K562 (cell line): ENCODE data around the gene HMCN2. TPM values are rescaled to one million over a fixed set of nuclear protein-coding genes. Genes with fewer than 3 reads are reported as not detected.
A peak's percentile ranks its signal among the peaks of the same experiment; 100 is the strongest.

Source experiments
- ARID1B ChIP-seq: fragments of 450-650 bp; IDR thresholded peaks from 2 replicates; pipeline ENCODE4 v1.6.1; 2016; ENCODE audit warnings: antibody characterized with exemption, mild to moderate bottlenecking, inconsistent platforms
- CTBP1 ChIP-seq: fragments of 450-650 bp; IDR thresholded peaks from 2 replicates; pipeline ENCODE4 v1.6.1; 2016; ENCODE audit warnings: borderline replicate concordance
- DDX20 ChIP-seq: fragments of 450-650 bp; IDR thresholded peaks from 2 replicates; pipeline ENCODE4 v1.6.1; 2016; ENCODE audit warnings: missing genetic modification characterization, low read depth, mild to moderate bottlenecking, missing compliant biosample characterization, moderate library complexity
- EP300 ChIP-seq: IDR thresholded peaks from 2 replicates; pipeline ENCODE4 v1.6.1; 2012; ENCODE audit warnings: low read length, improper control_type of control experiment
- ETV6 ChIP-seq, 3 experiments: fragments of 150-350 bp in 1 of 3; sonication (generic) in 1 of 3; formaldehyde crosslinking in 1 of 3; IDR thresholded peaks; 2 replicates each; pipeline versions ENCODE4 v1.6.1 to v1.8.0; 2014 to 2022; ENCODE audit warnings: borderline replicate concordance in 2 of 3, low read depth in 2 of 3, antibody characterized with exemption in 1 of 3, low read length in 1 of 3, mild to moderate bottlenecking in 1 of 3, missing genetic modification reagents in 1 of 3
- HCFC1 ChIP-seq: IDR thresholded peaks from 2 replicates; pipeline ENCODE4 v1.6.1; 2012; ENCODE audit warnings: low read depth, low read length, improper control_type of control experiment
- HDAC2 ChIP-seq: fragments of 450-650 bp; IDR thresholded peaks from 2 replicates; pipeline ENCODE4 v1.6.1; 2016; ENCODE audit warnings: mild to moderate bottlenecking
- JUN ChIP-seq, 2 experiments: sonication (generic) in 1 of 2; formaldehyde crosslinking in 1 of 2; IDR thresholded peaks; 2 replicates each; pipeline versions ENCODE4 v1.6.1 to v1.8.0; 2012 to 2022; ENCODE audit warnings: borderline replicate concordance in 2 of 2, mild to moderate bottlenecking in 2 of 2, improper control_type of control experiment in 1 of 2, low read depth in 1 of 2, low read length in 1 of 2, missing genetic modification reagents in 1 of 2
- JUNB ChIP-seq: fragments of 450-650 bp; formaldehyde crosslinking; conservative IDR thresholded peaks from 2 replicates; pipeline ENCODE4 v1.4.0; 2020; ENCODE audit warnings: mild to moderate bottlenecking
- KDM1A ChIP-seq, 2 experiments: fragments of 450-650 bp; IDR thresholded peaks; 2 replicates each; pipeline ENCODE4 v1.6.1; 2016; ENCODE audit warnings: mild to moderate bottlenecking in 2 of 2
- MAX ChIP-seq: sonication (generic); formaldehyde crosslinking; IDR thresholded peaks from 2 replicates; pipeline ENCODE4 v1.9.0; 2022; ENCODE audit warnings: mild to moderate bottlenecking, missing genetic modification reagents
- MECOM ChIP-seq: fragments of 250-450 bp; sonication (Bioruptor Pico); IDR thresholded peaks from 2 replicates; pipeline ENCODE4 v1.8.0; 2022; ENCODE audit warnings: inconsistent platforms
- NBN ChIP-seq: fragments of 450-650 bp; IDR thresholded peaks from 2 replicates; pipeline ENCODE4 v1.6.1; 2016; ENCODE audit warnings: low read depth, mild to moderate bottlenecking
- NR2C2 ChIP-seq, 2 experiments: fragments of 200-800 bp in 1 of 2; sonication (Bioruptor generic) in 1 of 2; sonication (generic) in 1 of 2; formaldehyde crosslinking in 1 of 2; IDR thresholded peaks; 2 replicates each; pipeline versions ENCODE4 v1.6.1 to v1.8.0; 2016 to 2022; ENCODE audit warnings: mild to moderate bottlenecking in 1 of 2, missing compliant biosample characterization in 1 of 2, missing genetic modification characterization in 1 of 2, missing genetic modification reagents in 1 of 2
- RBFOX2 ChIP-seq: fragments of 200-400 bp; formaldehyde crosslinking; IDR thresholded peaks from 2 replicates; pipeline ENCODE4 v1.6.1; 2017; ENCODE audit warnings: low read depth, mild to moderate bottlenecking, low read length, moderate library complexity
- SIX5 ChIP-seq, 2 experiments: IDR thresholded peaks; 2 replicates each; pipeline ENCODE4 v1.6.1; 2011; ENCODE audit warnings: low read length in 2 of 2, borderline replicate concordance in 1 of 2, low read depth in 1 of 2, mild to moderate bottlenecking in 1 of 2, moderate library complexity in 1 of 2; ENCODE audit not compliant: insufficient read depth in 1 of 2
- SMAD3 ChIP-seq: fragments of 450-650 bp; formaldehyde crosslinking; conservative IDR thresholded peaks from 2 replicates; pipeline ENCODE4 v1.4.0; 2020; ENCODE audit warnings: mild to moderate bottlenecking
- TRIM24 ChIP-seq, 2 experiments: fragments of 450-650 bp; IDR thresholded peaks; 2 replicates each; pipeline ENCODE4 v1.6.1; 2016
- ZFP36 ChIP-seq: fragments of 150-350 bp; IDR thresholded peaks from 2 replicates; pipeline ENCODE4 v1.6.1; 2018; ENCODE audit warnings: low read length, low read depth; ENCODE audit not compliant: partially characterized antibody
- ZNF79 ChIP-seq: fragments of 250-450 bp; sonication (Bioruptor Pico); IDR thresholded peaks from 2 replicates; pipeline ENCODE4 v1.4.0; 2020; ENCODE audit warnings: low read depth, mild to moderate bottlenecking, moderate library complexity
- polyA plus RNA-seq, 8 experiments: library from polyadenylated mRNA; depleted of rRNA in 4 of 8; stranded (reverse) in 5 of 8; unstranded in 3 of 8; fragments of >200 nt; fragmentation: Nextera tagmentation in 2 of 8; fragmentation: Illumina TruSeq in 1 of 8; extraction: Ambion mirVana in 2 of 8; extraction: Trizol in 1 of 8; gene quantifications; 2 replicates each; pipeline versions ENCODE4 v1.2.1 to v1.2.3, GENCODE V29; 2011 to 2014; ENCODE audit warnings: inconsistent platforms in 1 of 8, missing spikeins in 1 of 8
- total RNA-seq, 7 experiments: library from RNA; depleted of rRNA in 6 of 7; stranded (reverse); fragments of >200 nt in 6 of 7; fragmentation: Illumina TruSeq in 2 of 7; extraction: Trizol in 2 of 7; gene quantifications; 2 replicates each; pipeline versions ENCODE4 v1.2.1 to v1.2.3, GENCODE V29; 2011 to 2021; ENCODE audit warnings: low replicate concordance in 1 of 7
- TF ChIP-seq, protein P1 (sequence below), 2 experiments: fragments of 450-650 bp; conservative IDR thresholded peaks; 2 replicates each; pipeline ENCODE4 v1.6.1; 2017; ENCODE audit warnings: mild to moderate bottlenecking in 2 of 2, moderate library complexity in 2 of 2
- TF ChIP-seq, protein P2 (sequence below): sonication (generic); formaldehyde crosslinking; IDR thresholded peaks from 2 replicates; pipeline ENCODE4 v1.8.0; 2022; ENCODE audit warnings: missing genetic modification reagents, mild to moderate bottlenecking, moderate library complexity, borderline replicate concordance
- TF ChIP-seq, protein P3 (sequence below): fragments of 450-650 bp; IDR thresholded peaks from 2 replicates; pipeline ENCODE4 v1.6.1; 2014; ENCODE audit warnings: low read depth, mild to moderate bottlenecking, moderate library complexity, borderline replicate concordance

Gene HMCN2
- total and polyA plus RNA-seq, 9 of the 15 experiments (the other 6 are each of a cell fraction or from before 2014, with no cell fraction given) = 0.01 TPM; not detected in 8

DNA sequence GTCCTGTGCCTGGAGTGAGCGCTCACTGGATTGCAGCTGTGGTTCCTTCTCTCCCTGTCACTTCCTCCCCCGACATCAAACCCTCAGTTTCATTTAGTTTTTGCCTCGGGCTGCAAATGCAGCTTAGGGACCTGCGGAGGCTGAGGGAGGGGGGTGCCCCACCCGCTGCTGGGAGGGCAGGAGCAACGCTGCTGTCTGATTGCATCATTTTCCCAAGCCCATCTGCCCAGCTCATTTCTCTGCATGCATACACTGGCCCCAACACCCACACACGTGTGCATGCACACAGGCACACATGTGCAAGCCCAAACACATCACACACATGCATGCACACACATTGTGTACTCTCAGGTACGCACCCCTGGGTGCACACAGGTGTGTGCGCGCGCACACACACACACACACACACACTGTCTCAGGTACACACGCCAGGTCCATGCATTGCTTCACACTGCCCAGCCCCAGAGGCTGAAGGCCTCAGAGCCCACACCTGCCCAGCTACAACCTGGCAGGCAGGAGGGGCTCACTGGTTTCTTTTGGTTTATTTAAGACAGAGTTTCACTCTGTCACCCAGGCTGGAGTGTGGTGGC lies 182.6 kb downstream of the HMCN2 start (continued):
- TF ChIP-seq, protein P1, sequence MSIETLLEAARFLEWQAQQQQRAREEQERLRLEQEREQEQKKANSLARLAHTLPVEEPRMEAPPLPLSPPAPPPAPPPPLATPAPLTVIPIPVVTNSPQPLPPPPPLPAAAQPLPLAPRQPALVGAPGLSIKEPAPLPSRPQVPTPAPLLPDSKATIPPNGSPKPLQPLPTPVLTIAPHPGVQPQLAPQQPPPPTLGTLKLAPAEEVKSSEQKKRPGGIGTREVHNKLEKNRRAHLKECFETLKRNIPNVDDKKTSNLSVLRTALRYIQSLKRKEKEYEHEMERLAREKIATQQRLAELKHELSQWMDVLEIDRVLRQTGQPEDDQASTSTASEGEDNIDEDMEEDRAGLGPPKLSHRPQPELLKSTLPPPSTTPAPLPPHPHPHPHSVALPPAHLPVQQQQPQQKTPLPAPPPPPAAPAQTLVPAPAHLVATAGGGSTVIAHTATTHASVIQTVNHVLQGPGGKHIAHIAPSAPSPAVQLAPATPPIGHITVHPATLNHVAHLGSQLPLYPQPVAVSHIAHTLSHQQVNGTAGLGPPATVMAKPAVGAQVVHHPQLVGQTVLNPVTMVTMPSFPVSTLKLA (conservative IDR thresholded peaks at IDR 0.05) = peak in 1 of 2 experiments; percentile 45; a peak in 1 of 4 replicates
- TF ChIP-seq ETV6 (IDR thresholded peaks at IDR 0.05; ENCODE audit: borderline replicate concordance in 1 of 2, low read depth in 2 of 2, low read length in 1 of 2) = no peak
- TF ChIP-seq ETV6 (CRISPR knock-in tag; IDR thresholded peaks at IDR 0.05; ENCODE audit: borderline replicate concordance) = no peak
- TF ChIP-seq, protein P2, sequence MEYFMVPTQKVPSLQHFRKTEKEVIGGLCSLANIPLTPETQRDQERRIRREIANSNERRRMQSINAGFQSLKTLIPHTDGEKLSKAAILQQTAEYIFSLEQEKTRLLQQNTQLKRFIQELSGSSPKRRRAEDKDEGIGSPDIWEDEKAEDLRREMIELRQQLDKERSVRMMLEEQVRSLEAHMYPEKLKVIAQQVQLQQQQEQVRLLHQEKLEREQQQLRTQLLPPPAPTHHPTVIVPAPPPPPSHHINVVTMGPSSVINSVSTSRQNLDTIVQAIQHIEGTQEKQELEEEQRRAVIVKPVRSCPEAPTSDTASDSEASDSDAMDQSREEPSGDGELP (CRISPR knock-in tag) = peak; percentile 63; the same call in 1 of the 2 replicates
- TF ChIP-seq EP300 = peak; percentile 62; the same call in 1 of the 2 replicates
- no peak for TF ChIP-seq ZFP36
- peak; percentile 64 for TF ChIP-seq RBFOX2
- TF ChIP-seq HCFC1 = 0 out of 2 replicates have a peak, but pooled peaks have one; percentile 19
- TF ChIP-seq KDM1A (IDR thresholded peaks at IDR 0.05) = peak in 1 of 2 experiments; percentile 90; a peak in 2 of 4 replicates
- peak; percentile 47; the same call in 1 of the 2 replicates for TF ChIP-seq ARID1B
- peak; percentile 45; the same call in 1 of the 2 replicates for TF ChIP-seq JUN (IDR thresholded peaks at IDR 0.05; ENCODE audit: borderline replicate concordance, low read depth, low read length)
- TF ChIP-seq JUN (CRISPR knock-in tag; IDR thresholded peaks at IDR 0.05; ENCODE audit: borderline replicate concordance) = no peak
- TF ChIP-seq NBN = no peak
- TF ChIP-seq SMAD3 = no peak
- TF ChIP-seq NR2C2 (CRISPR knock-in tag; IDR thresholded peaks at IDR 0.05) = no peak
- peak; percentile 66; the same call in 1 of the 2 replicates for TF ChIP-seq NR2C2 (tag; IDR thresholded peaks at IDR 0.05)
- TF ChIP-seq DDX20 (tag) = 0 out of 2 replicates have a peak, but pooled peaks have one; percentile 17
- TF ChIP-seq CTBP1 = peak; percentile 82
- peak; percentile 35; the same call in 1 of the 2 replicates for TF ChIP-seq MAX (CRISPR knock-in tag)
- peak; percentile 55; the same call in 1 of the 2 replicates for TF ChIP-seq ZNF79 (CRISPR knock-in tag)
- no peak for TF ChIP-seq SIX5 (IDR thresholded peaks at IDR 0.05; ENCODE audit: borderline replicate concordance in 1 of 2, insufficient read depth in 1 of 2, low read depth in 1 of 2, low read length in 2 of 2)
- 0 out of 2 replicates have a peak, but pooled peaks have one; percentile 42 for TF ChIP-seq HDAC2
- TF ChIP-seq, protein P3, sequence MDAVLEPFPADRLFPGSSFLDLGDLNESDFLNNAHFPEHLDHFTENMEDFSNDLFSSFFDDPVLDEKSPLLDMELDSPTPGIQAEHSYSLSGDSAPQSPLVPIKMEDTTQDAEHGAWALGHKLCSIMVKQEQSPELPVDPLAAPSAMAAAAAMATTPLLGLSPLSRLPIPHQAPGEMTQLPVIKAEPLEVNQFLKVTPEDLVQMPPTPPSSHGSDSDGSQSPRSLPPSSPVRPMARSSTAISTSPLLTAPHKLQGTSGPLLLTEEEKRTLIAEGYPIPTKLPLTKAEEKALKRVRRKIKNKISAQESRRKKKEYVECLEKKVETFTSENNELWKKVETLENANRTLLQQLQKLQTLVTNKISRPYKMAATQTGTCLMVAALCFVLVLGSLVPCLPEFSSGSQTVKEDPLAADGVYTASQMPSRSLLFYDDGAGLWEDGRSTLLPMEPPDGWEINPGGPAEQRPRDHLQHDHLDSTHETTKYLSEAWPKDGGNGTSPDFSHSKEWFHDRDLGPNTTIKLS = no peak
- no peak for TF ChIP-seq JUNB (CRISPR knock-in tag)
- TF ChIP-seq MECOM (CRISPR knock-in tag) = peak; percentile 92
- TF ChIP-seq TRIM24 (IDR thresholded peaks at IDR 0.05) = peak; percentile 66 to 84; a peak in 2 of 4 replicates
